NCI-H2227 (cell line): ENCODE data around the gene NEURL1.

Experiments
- DNase-seq: peaks from one replicate; lab custom pipeline; 2025; ENCODE audit not compliant: unreplicated experiment; lab: John Stamatoyannopoulos, UW

NEURL1 gene

GRCh38 chr10:103640436-103641181 lies 147.1 kb downstream of the NEURL1 start:
- no peak for DNase-seq

GRCh38 chr10:103641326-103641725 lies 147.8 kb downstream of the NEURL1 start:
- no peak for DNase-seq
